Esophagus muscularis mucosa (tissue), 4 donors: ENCODE results near the gene ST6GALNAC3. TPM values are rescaled to one million over a fixed set of nuclear protein-coding genes. Genes with fewer than 3 reads are reported as not detected.

Source experiments
- DNase-seq: peaks from one replicate; pipeline ENCODE4 v3.0.0-alpha.2; 2017; ENCODE audit errors: extremely low spot score
- H3K27ac ChIP-seq, 4 donors: fragments of 200-600 bp; sonication (generic); replicated peaks in 1 of 4; 1 replicate in 3 of 4; 2 replicates in 1 of 4; pipeline ENCODE4 v1.5.1; 2016 to 2019; ENCODE audit warnings: mild to moderate bottlenecking in 1 of 4
- H3K27me3 ChIP-seq, 4 donors: fragments of 200-600 bp; sonication (generic); one replicate each; pipeline versions ENCODE4 v1.5.1 to v1.6.0; 2016 to 2019
- H3K36me3 ChIP-seq, 4 donors: fragments of 200-600 bp; sonication (generic); one replicate each; pipeline ENCODE4 v1.5.1; 2016 to 2019
- H3K4me1 ChIP-seq, 4 donors: fragments of 200-600 bp; sonication (generic); one replicate each; pipeline ENCODE4 v1.5.1; 2016 to 2019
- H3K4me3 ChIP-seq, 4 donors: fragments of 200-600 bp; sonication (generic); 1 replicate in 2 of 4; 2 replicates in 2 of 4; pipeline ENCODE4 v1.5.1; 2016 to 2019; ENCODE audit warnings: mild to moderate bottlenecking in 4 of 4, moderate library complexity in 1 of 4
- H3K9me3 ChIP-seq, 4 donors: fragments of 200-600 bp; sonication (generic); 1 replicate in 3 of 4; 2 replicates in 1 of 4; pipeline ENCODE4 v1.5.1; 2016 to 2019
- EP300 ChIP-seq: sonication (generic); formaldehyde crosslinking; IDR thresholded peaks from one replicate; pipeline ENCODE4 v1.6.1; 2017; ENCODE audit warnings: antibody characterized with exemption
- POLR2A ChIP-seq: fragments of 450-650 bp; IDR thresholded peaks from one replicate; pipeline ENCODE4 v1.6.1; 2017; ENCODE audit warnings: antibody characterized with exemption, moderate library complexity, mild to moderate bottlenecking, low read depth
- POLR2AphosphoS5 ChIP-seq, 2 donors: sonication (generic); formaldehyde crosslinking; IDR thresholded peaks; one replicate each; pipeline ENCODE4 v1.6.1; 2017; ENCODE audit warnings: antibody characterized with exemption in 2 of 2
- WGBS: methylation state at CpG from one replicate; pipeline ENCODE4 v1.1.5; 2018; 5-methylcytosine and 5-hydroxymethylcytosine counted together
- intact Hi-C: fragments of 100-400 bp; cut with DNase I; formaldehyde crosslinking; loops from one replicate; pipeline ENCODE4 v1.15.1; 2023
- total RNA-seq, 4 donors: library from RNA; depleted of rRNA; stranded (reverse); fragments of >200 nt; gene quantifications; one replicate each; pipeline versions ENCODE4 v1.1.0 to v1.2.1, GENCODE V29; 2016
- TF ChIP-seq, protein P1 (sequence below), 3 experiments: fragments of 200-600 bp in 2 of 3; fragments of 450-650 bp in 1 of 3; sonication (generic) in 2 of 3; IDR thresholded peaks; one replicate each; pipeline ENCODE4 v1.5.1; 2017 to 2019; ENCODE audit warnings: antibody characterized with exemption in 3 of 3, mild to moderate bottlenecking in 2 of 3, moderate library complexity in 1 of 3

The ST6GALNAC3 gene
- total RNA-seq, 4 donors from 2014 or later = 2.1 to 6.8 (median 4.8) TPM

DNA sequence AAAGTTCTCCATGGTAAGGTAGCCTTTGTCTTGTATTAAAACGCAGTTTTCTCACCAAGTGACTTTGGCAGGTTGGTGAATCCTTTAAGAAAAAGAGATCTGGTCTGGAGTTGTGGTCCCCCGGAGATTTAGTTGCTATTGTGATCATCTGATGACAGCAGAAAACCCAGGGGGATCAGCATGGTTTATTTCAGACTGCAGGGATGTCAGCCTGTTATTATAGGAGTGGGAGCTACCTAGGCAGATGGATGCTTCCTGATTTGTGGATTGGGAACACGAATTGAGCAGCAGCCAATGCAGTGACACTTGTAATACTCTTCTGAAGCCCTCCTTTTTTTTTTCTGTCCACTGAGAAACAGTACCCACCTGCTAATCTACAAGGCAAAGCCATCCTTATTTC, 150.2 kb downstream of the ST6GALNAC3 start:
- H3K36me3 ChIP-seq = no peaks in the 10 kb centered on the region
- H3K27me3 ChIP-seq = no peaks in the 10 kb centered on the region
- DNase-seq = no peak
- 67% methylated on average over 2 of the region's 3 CpGs for WGBS
- H3K4me1 ChIP-seq = peaks cover 0 to 7% (median 0%) of the 10 kb centered on the region in 4 donors
- no peak overlapping the region for H3K4me3 ChIP-seq
- no peaks in the 10 kb centered on the region for H3K9me3 ChIP-seq
- TF ChIP-seq, protein P1, sequence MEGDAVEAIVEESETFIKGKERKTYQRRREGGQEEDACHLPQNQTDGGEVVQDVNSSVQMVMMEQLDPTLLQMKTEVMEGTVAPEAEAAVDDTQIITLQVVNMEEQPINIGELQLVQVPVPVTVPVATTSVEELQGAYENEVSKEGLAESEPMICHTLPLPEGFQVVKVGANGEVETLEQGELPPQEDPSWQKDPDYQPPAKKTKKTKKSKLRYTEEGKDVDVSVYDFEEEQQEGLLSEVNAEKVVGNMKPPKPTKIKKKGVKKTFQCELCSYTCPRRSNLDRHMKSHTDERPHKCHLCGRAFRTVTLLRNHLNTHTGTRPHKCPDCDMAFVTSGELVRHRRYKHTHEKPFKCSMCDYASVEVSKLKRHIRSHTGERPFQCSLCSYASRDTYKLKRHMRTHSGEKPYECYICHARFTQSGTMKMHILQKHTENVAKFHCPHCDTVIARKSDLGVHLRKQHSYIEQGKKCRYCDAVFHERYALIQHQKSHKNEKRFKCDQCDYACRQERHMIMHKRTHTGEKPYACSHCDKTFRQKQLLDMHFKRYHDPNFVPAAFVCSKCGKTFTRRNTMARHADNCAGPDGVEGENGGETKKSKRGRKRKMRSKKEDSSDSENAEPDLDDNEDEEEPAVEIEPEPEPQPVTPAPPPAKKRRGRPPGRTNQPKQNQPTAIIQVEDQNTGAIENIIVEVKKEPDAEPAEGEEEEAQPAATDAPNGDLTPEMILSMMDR (IDR thresholded peaks at IDR 0.05) = no peak
- no peak for TF ChIP-seq POLR2A
- H3K27ac ChIP-seq = no peak overlapping the region
- intact Hi-C loops = no loop called here

GRCh38 chr1:76225526-76225925, 151.0 kb downstream of the ST6GALNAC3 start:
- no peaks in the 10 kb centered on the region for H3K27me3 ChIP-seq
- no peak overlapping the region for H3K4me3 ChIP-seq
- no peak for TF ChIP-seq POLR2A
- TF ChIP-seq EP300 = no peak
- TF ChIP-seq, protein P1 (IDR thresholded peaks at IDR 0.05) = no peak
- no peak for TF ChIP-seq POLR2AphosphoS5 (IDR thresholded peaks at IDR 0.05)
- 82% methylated on average over 1 of the region's 1 CpG for WGBS
- intact Hi-C loops = no loop called here
- DNase-seq = no peak
- H3K4me1 ChIP-seq = peaks cover 0 to 7% (median 0%) of the 10 kb centered on the region in 4 donors
- no peak overlapping the region for H3K27ac ChIP-seq
- no peaks in the 10 kb centered on the region for H3K36me3 ChIP-seq
- no peaks in the 10 kb centered on the region for H3K9me3 ChIP-seq

GRCh38 chr1:76227621-76228020, 153.1 kb downstream of the ST6GALNAC3 start:
- intact Hi-C loops = no loop called here
- no peak overlapping the region for H3K4me3 ChIP-seq
- no peak for DNase-seq
- H3K27ac ChIP-seq = no peak overlapping the region
- no peaks in the 10 kb centered on the region for H3K9me3 ChIP-seq
- H3K27me3 ChIP-seq = no peaks in the 10 kb centered on the region
- 71% methylated on average over 3 of the region's 3 CpGs for WGBS
- peaks cover 0 to 7% (median 0%) of the 10 kb centered on the region in 4 donors for H3K4me1 ChIP-seq
- TF ChIP-seq EP300 (no peak), POLR2AphosphoS5 (IDR thresholded peaks at IDR 0.05) (no peak)
- no peaks in the 10 kb centered on the region for H3K36me3 ChIP-seq

GRCh38 chr1:76229279-76230005, 154.9 kb downstream of the ST6GALNAC3 start:
- Histone ChIP-seq H3K36me3 (no peaks in the 10 kb centered on the region), H3K9me3 (no peaks in the 10 kb centered on the region), H3K4me3 (no peak overlapping the region), H3K4me1 (peaks cover 0 to 7% (median 0%) of the 10 kb centered on the region in 4 donors), H3K27ac (no peak overlapping the region), H3K27me3 (no peaks in the 10 kb centered on the region)
- intact Hi-C loops = no loop called here
- DNase-seq = no peak
- 84% methylated on average over 7 of the region's 7 CpGs for WGBS
- TF ChIP-seq EP300 (no peak), POLR2AphosphoS5 (IDR thresholded peaks at IDR 0.05) (no peak), POLR2A (no peak)
- TF ChIP-seq, protein P1 (IDR thresholded peaks at IDR 0.05) = no peak

- intact Hi-C loops = no loop called here
- WGBS = 91% methylated on average over 2 of the region's 2 CpGs
- H3K27ac ChIP-seq = no peak overlapping the region
- no peak for DNase-seq
- peaks cover 0 to 7% (median 0%) of the 10 kb centered on the region in 4 donors for H3K4me1 ChIP-seq
- no peaks in the 10 kb centered on the region for H3K36me3 ChIP-seq
- no peak overlapping the region for H3K4me3 ChIP-seq
- no peaks in the 10 kb centered on the region for H3K9me3 ChIP-seq
- TF ChIP-seq, protein P1 (IDR thresholded peaks at IDR 0.05) = no peak
- TF ChIP-seq POLR2A = no peak
- TF ChIP-seq POLR2AphosphoS5 (IDR thresholded peaks at IDR 0.05) = no peak
- TF ChIP-seq EP300 = no peak
- H3K27me3 ChIP-seq = no peaks in the 10 kb centered on the region
Measured at GRCh38 chr1:76230842-76231281, 156.3 kb downstream of the ST6GALNAC3 start.
